H1 (cell line): Measurements from ENCODE around the gene NOC2L. TPM values are rescaled to one million over a fixed set of nuclear protein-coding genes. Genes with fewer than 3 reads are reported as not detected.

Experiments used
- CTCF ChIA-PET: fragments of 300-600 bp; sonication (Branson Sonifier 250); formaldehyde crosslinking; loops from one replicate; lab custom pipeline; 2021; ENCODE audit not compliant: partially characterized antibody; lab: Charles Lee
- POLR2A ChIA-PET: fragments of 300-600 bp; sonication (Branson Sonifier 250); formaldehyde crosslinking; loops from one replicate; lab custom pipeline; 2021; ENCODE audit warnings: inconsistent platforms; ENCODE audit not compliant: partially characterized antibody; lab: Charles Lee
- DNase-seq, 2 experiments: peaks; one replicate each; pipeline versions ENCODE4 v3.0.0 to v3.0.0-alpha.2; 2010 to 2022; ENCODE audit warnings: low spot score in 2 of 2, low read depth in 1 of 2, mixed read lengths in 1 of 2
- FAIRE-seq: peaks from 2 replicates; lab custom pipeline; 2011; peaks lifted over from hg19 to GRCh38; lab: Jason Lieb, UNC
- H2AFZ ChIP-seq: 2 replicates; pipeline ENCODE4 v1.8.1; 2012; ENCODE audit warnings: low read length, inconsistent platforms
- H2AK5ac ChIP-seq: 2 replicates; pipeline ENCODE4 v1.6.1; 2013; ENCODE audit warnings: low read depth, low read length
- H2BK120ac ChIP-seq: replicated peaks from 2 replicates; pipeline ENCODE3; 2013; ENCODE audit warnings: low read depth, low read length, inconsistent platforms
- H2BK12ac ChIP-seq: 2 replicates; pipeline ENCODE4 v1.6.1; 2013; ENCODE audit warnings: low read depth, low read length
- H2BK15ac ChIP-seq: 2 replicates; pipeline ENCODE4 v1.6.1; 2013; ENCODE audit warnings: low read length
- H2BK20ac ChIP-seq: 2 replicates; pipeline ENCODE4 v1.6.1; 2013; ENCODE audit warnings: low read length
- H2BK5ac ChIP-seq: 2 replicates; pipeline ENCODE4 v1.6.1; 2013; ENCODE audit warnings: low read depth, low read length
- H3K14ac ChIP-seq: 2 replicates; pipeline ENCODE4 v1.6.1; 2013; ENCODE audit warnings: inconsistent platforms; ENCODE audit not compliant: insufficient read length
- H3K18ac ChIP-seq: 2 replicates; pipeline ENCODE4 v1.6.1; 2013; ENCODE audit warnings: low read length; ENCODE audit errors: extremely low read depth
- H3K23ac ChIP-seq: 2 replicates; pipeline ENCODE4 v1.6.1; 2013; ENCODE audit warnings: inconsistent platforms; ENCODE audit not compliant: insufficient read length
- H3K23me2 ChIP-seq: 2 replicates; pipeline ENCODE4 v1.6.1; 2013; ENCODE audit warnings: low read depth, low read length
- H3K27ac ChIP-seq: 2 replicates; pipeline ENCODE4 v1.6.1; 2011; ENCODE audit warnings: low read depth, low read length, inconsistent platforms
- H3K27me3 ChIP-seq, 4 experiments: replicated peaks in 1 of 4; 1 replicate in 1 of 4; 2 replicates in 3 of 4; pipeline versions ENCODE4 v1.6.1 to v1.8.1; 2011 to 2013; ENCODE audit warnings: low read length in 3 of 4, mild to moderate bottlenecking in 3 of 4, inconsistent platforms in 2 of 4, mixed read lengths in 2 of 4, moderate library complexity in 1 of 4; ENCODE audit not compliant: control insufficient read depth in 3 of 4, insufficient read depth in 3 of 4; ENCODE audit errors: extremely low read depth in 1 of 4
- H3K36me3 ChIP-seq, 4 experiments: 2 replicates each; pipeline versions ENCODE4 v1.6.1 to v1.8.1; 2011 to 2013; ENCODE audit warnings: mild to moderate bottlenecking in 4 of 4, low read length in 3 of 4, moderate library complexity in 2 of 4, control low read depth in 1 of 4, inconsistent platforms in 1 of 4; ENCODE audit not compliant: insufficient read depth in 4 of 4, control insufficient read depth in 2 of 4
- H3K4ac ChIP-seq: replicated peaks from 2 replicates; pipeline ENCODE3; 2013; ENCODE audit warnings: low read length, low read depth, mixed read lengths, inconsistent platforms; ENCODE audit not compliant: insufficient read length
- H3K4me1 ChIP-seq, 4 experiments: replicated peaks in 1 of 4; 1 replicate in 1 of 4; 2 replicates in 3 of 4; pipeline versions ENCODE4 v1.6.1 to v1.8.1; 2011 to 2013; ENCODE audit warnings: low read length in 3 of 4, inconsistent platforms in 2 of 4, mixed read lengths in 1 of 4; ENCODE audit not compliant: insufficient read depth in 4 of 4, control insufficient read depth in 3 of 4
- H3K4me2 ChIP-seq, 2 experiments: 2 replicates each; pipeline versions ENCODE4 v1.6.1 to v1.8.1; 2011 to 2013; ENCODE audit warnings: low read depth in 2 of 2, low read length in 2 of 2, control low read depth in 1 of 2, inconsistent platforms in 1 of 2, mild to moderate bottlenecking in 1 of 2; ENCODE audit not compliant: insufficient read depth in 1 of 2
- H3K4me3 ChIP-seq, 4 experiments: fragments of 200-600, 300-600 bp in 1 of 4; sonication (generic), shearing (Covaris generic), sonication (Bioruptor Twin) in 1 of 4; 2 replicates each; pipeline versions ENCODE4 v1.5.1 to v1.8.1; 2011 to 2016; ENCODE audit warnings: low read length in 4 of 4, low read depth in 3 of 4, control low read depth in 2 of 4, inconsistent platforms in 2 of 4, mild to moderate bottlenecking in 2 of 4, mixed read lengths in 1 of 4, moderate library complexity in 1 of 4; ENCODE audit not compliant: insufficient read depth in 2 of 4; ENCODE audit errors: extremely low read depth in 1 of 4
- H3K56ac ChIP-seq: replicated peaks from 2 replicates; pipeline ENCODE3; 2013; ENCODE audit warnings: low read depth, mild to moderate bottlenecking, mixed read lengths, low read length, inconsistent platforms; ENCODE audit not compliant: insufficient read length
- H3K79me1 ChIP-seq: 2 replicates; pipeline ENCODE4 v1.6.1; 2013; ENCODE audit warnings: low read depth, low read length, control low read depth
- H3K79me2 ChIP-seq, 2 experiments: 2 replicates each; pipeline versions ENCODE4 v1.6.1 to v1.8.1; 2012 to 2013; ENCODE audit warnings: low read length in 2 of 2, mild to moderate bottlenecking in 2 of 2, inconsistent platforms in 1 of 2; ENCODE audit not compliant: insufficient read depth in 2 of 2, control insufficient read depth in 1 of 2
- H3K9ac ChIP-seq, 4 experiments: replicated peaks in 1 of 4; 1 replicate in 1 of 4; 2 replicates in 3 of 4; pipeline versions ENCODE4 v1.6.1 to v1.8.1; 2011 to 2013; ENCODE audit warnings: low read depth in 3 of 4, low read length in 3 of 4, control low read depth in 2 of 4, mild to moderate bottlenecking in 2 of 4, moderate library complexity in 2 of 4, inconsistent platforms in 1 of 4; ENCODE audit errors: extremely low read depth in 1 of 4
- H3K9me3 ChIP-seq, 2 experiments: 2 replicates each; pipeline versions ENCODE4 v1.6.1 to v1.8.1; 2012 to 2013; ENCODE audit warnings: mild to moderate bottlenecking in 2 of 2, moderate library complexity in 2 of 2, control low read depth in 1 of 2, inconsistent platforms in 1 of 2, low read depth in 1 of 2, low read length in 1 of 2, mixed read lengths in 1 of 2; ENCODE audit not compliant: insufficient read depth in 2 of 2
- H4K20me1 ChIP-seq, 2 experiments: replicated peaks in 1 of 2; 2 replicates each; pipeline versions ENCODE3 to v1.8.1; 2011 to 2013; ENCODE audit warnings: inconsistent platforms in 2 of 2, low read length in 2 of 2, mild to moderate bottlenecking in 1 of 2; ENCODE audit not compliant: insufficient read depth in 2 of 2, control insufficient read depth in 1 of 2
- H4K5ac ChIP-seq: 2 replicates; pipeline ENCODE4 v1.6.1; 2013; ENCODE audit warnings: low read length, low read depth, mixed read lengths, inconsistent platforms; ENCODE audit not compliant: insufficient read length
- H4K8ac ChIP-seq: 2 replicates; pipeline ENCODE4 v1.8.0; 2013; ENCODE audit warnings: mild to moderate bottlenecking, moderate library complexity, low read length, inconsistent platforms; ENCODE audit not compliant: insufficient read depth; ENCODE audit errors: extremely low read depth
- H4K91ac ChIP-seq: replicated peaks from 2 replicates; pipeline ENCODE3; 2013; ENCODE audit warnings: low read length, mixed read lengths, inconsistent platforms; ENCODE audit not compliant: insufficient read length
- RFX5 ChIP-seq: IDR thresholded peaks from 2 replicates; pipeline ENCODE4 v1.6.1; 2011; ENCODE audit warnings: low read depth, low read length, improper control_type of control experiment, borderline replicate concordance
- WGBS, 2 experiments: shearing (Covaris generic) in 1 of 2; methylation state at CpG; one replicate each; pipeline versions ENCODE4 v1.1.6 to v1.1.7; 2013 to 2015; ENCODE audit warnings: low lambda C conversion rate in 2 of 2, mixed read lengths in 2 of 2, inconsistent platforms in 1 of 2, low coverage in 1 of 2, missing lambda C conversion rate in 1 of 2; ENCODE audit not compliant: insufficient replicate concordance in 2 of 2, insufficient coverage in 1 of 2, insufficient read length in 1 of 2; ENCODE audit errors: extremely low coverage in 1 of 2, missing lambda C conversion rate in 1 of 2; 5-methylcytosine and 5-hydroxymethylcytosine counted together
- polyA plus RNA-seq, 7 experiments: library from polyadenylated mRNA; depleted of rRNA in 3 of 7; stranded (reverse) in 5 of 7; unstranded in 2 of 7; fragments of >200 nt in 5 of 7; fragments of 200-250 nt in 2 of 7; gene quantifications; 1 replicate in 5 of 7; 2 replicates in 1 of 7; 4 replicates in 1 of 7; pipeline versions ENCODE4 v1.2.1 to v1.2.3, GENCODE V29; 2011 to 2013; ENCODE audit warnings: missing spikeins in 2 of 7, mixed read lengths in 2 of 7
- total RNA-seq: library from RNA; stranded (reverse); fragmentation: NEBNext Ultra II Directional; extraction: Animal tissue kit (Norgen Biotek cat#: 25700); gene quantifications from 2 replicates; pipeline ENCODE4 v1.2.1, GENCODE V29; 2021

The NOC2L gene
- total and polyA plus RNA-seq, 2 of the 8 experiments (the other 6 are each of a cell fraction or from before 2014, with no cell fraction given): 74.7 to 130 TPM

DNA sequence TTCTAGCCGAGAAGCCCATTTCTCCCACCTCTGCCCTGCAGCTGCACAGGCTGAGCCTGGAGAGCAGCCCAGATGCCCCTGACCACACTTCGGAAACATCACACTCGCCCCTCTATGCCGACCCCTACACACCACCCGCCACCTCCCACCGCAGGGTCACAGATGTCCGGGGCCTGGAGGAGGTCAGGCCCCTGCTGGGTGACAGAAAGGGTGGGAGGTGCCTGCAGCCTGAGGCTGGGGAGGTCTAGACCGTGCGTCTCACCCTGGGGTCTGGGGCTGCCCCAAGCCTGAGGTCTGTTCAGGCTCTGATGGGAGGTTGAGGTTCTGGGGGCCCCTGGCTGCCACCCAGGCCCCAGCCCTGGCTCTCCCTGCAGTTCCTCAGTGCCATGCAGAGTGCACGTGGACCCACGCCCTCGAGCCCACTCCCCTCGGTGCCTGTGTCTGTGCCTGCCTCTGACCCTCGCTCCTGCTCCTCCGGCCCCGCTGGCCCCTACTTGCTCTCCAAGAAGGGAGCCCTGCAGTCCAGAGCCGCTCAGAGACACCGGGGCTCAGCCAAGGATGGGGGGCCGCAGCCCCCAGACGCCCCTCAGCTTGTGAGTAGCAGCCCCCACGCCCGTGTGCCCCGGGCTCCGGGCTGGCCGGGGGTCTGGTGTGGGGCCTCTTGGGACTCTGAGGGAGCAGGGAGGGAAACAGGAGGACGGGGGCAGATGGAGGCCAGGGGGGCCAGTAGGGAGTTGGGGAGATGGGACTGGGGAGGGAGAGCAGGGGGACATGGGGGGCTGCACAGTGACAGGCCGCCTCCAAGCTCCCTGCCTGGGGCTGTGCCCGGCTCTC lies 14.6 kb upstream of the NOC2L start:
- Histone ChIP-seq H3K23ac (no peak overlapping the region), H4K5ac (no peak overlapping the region)
- no peak for TF ChIP-seq RFX5
- TF ChIP-seq, all 59 proteins: peak for 0
- H2BK20ac ChIP-seq: no peak overlapping the region
- no peaks in the 10 kb centered on the region; the same call in 1 of the 2 replicates for H3K79me1 ChIP-seq
- no peak overlapping the region for H3K14ac ChIP-seq
- DNase-seq: no peak
- H2BK5ac ChIP-seq: no peak overlapping the region
- H3K36me3 ChIP-seq: no peaks in the 10 kb centered on the region
- H3K27me3 ChIP-seq: peaks cover 0 to 38% (median 24%) of the 10 kb centered on the region in 4 experiments; a peak in 6 of 7 replicates
- H3K18ac ChIP-seq: no peak overlapping the region
- FAIRE-seq: no peak
- peaks cover 0 to 3% of the 10 kb centered on the region in 2 experiments; a peak in 1 of 4 replicates for H3K79me2 ChIP-seq
- peaks cover 5% of the 10 kb centered on the region; the same call in 1 of the 2 replicates for H3K23me2 ChIP-seq
- no peaks in the 10 kb centered on the region for H3K9me3 ChIP-seq
- H3K56ac ChIP-seq: no peak overlapping the region
- no peak overlapping the region for H3K27ac ChIP-seq
- POLR2A ChIA-PET: interaction anchor here (1.5 kb wide), 1 partner anchor 30 kb away, joined by 3 read pairs; no protein-coding TSS in a partner anchor
- H3K9ac ChIP-seq: no peak overlapping the region
- H3K4me2 ChIP-seq: no peak overlapping the region
- H3K4ac ChIP-seq: no peak overlapping the region
- no peak overlapping the region for H2AK5ac ChIP-seq
- no peak overlapping the region for H4K8ac ChIP-seq
- H2BK120ac ChIP-seq: no peak overlapping the region
- H2BK15ac ChIP-seq: no peak overlapping the region
- no peak overlapping the region for H2AFZ ChIP-seq
- H2BK12ac ChIP-seq: no peak overlapping the region
- H4K20me1 ChIP-seq: peaks cover 0 to 13% of the 10 kb centered on the region in 2 experiments
- CTCF ChIA-PET: interaction anchor here (0.9 to 7.0 kb wide), 4 partner anchors 10 to 89 kb away, joined by 3 to 53 read pairs (median 8); partner anchors contain the start of gene PERM1
- no peak overlapping the region for H3K4me3 ChIP-seq
- 76% methylated on average over 18 of the region's 28 CpGs; no CpG with 5 or more reads in 1 of the 2 experiments for WGBS, 2 experiments
- no peak overlapping the region for H4K91ac ChIP-seq
- peaks cover 0 to 15% (median 5%) of the 10 kb centered on the region in 4 experiments; a peak in 4 of 7 replicates for H3K4me1 ChIP-seq
